Small intestine (tissue), 7 donors: ENCODE data around the gene A3GALT2. TPM values are rescaled to one million over a fixed set of nuclear protein-coding genes. Genes with fewer than 3 reads are reported as not detected.

Experiments used
- DNase-seq, 2 donors: peaks; one replicate each; pipeline versions ENCODE4 v3.0.0 to v3.0.0-alpha.2; 2013
- FAIRE-seq: peaks from 2 replicates; lab custom pipeline; 2012; peaks lifted over from hg19 to GRCh38; lab: Jason Lieb, UNC
- H3K27ac ChIP-seq, 3 donors: one replicate each; pipeline ENCODE4 v1.5.1; 2013; ENCODE audit warnings: low read length in 2 of 3, mild to moderate bottlenecking in 2 of 3, control low read depth in 1 of 3, inconsistent platforms in 1 of 3, low read depth in 1 of 3, moderate library complexity in 1 of 3
- H3K27me3 ChIP-seq, 3 donors: one replicate each; pipeline ENCODE4 v1.6.1; 2013; ENCODE audit warnings: low read length in 3 of 3, inconsistent platforms in 1 of 3; ENCODE audit not compliant: control insufficient read depth in 3 of 3, insufficient read depth in 3 of 3
- H3K36me3 ChIP-seq, 3 donors: one replicate each; pipeline ENCODE4 v1.6.1; 2013; ENCODE audit warnings: low read length in 3 of 3, inconsistent platforms in 1 of 3, low read depth in 1 of 3, mild to moderate bottlenecking in 1 of 3, moderate library complexity in 1 of 3; ENCODE audit not compliant: control insufficient read depth in 3 of 3, insufficient read depth in 2 of 3
- H3K4me1 ChIP-seq, 3 donors: one replicate each; pipeline ENCODE4 v1.6.1; 2013; ENCODE audit warnings: low read length in 2 of 3, inconsistent platforms in 1 of 3, low read depth in 1 of 3, mild to moderate bottlenecking in 1 of 3, moderate library complexity in 1 of 3; ENCODE audit not compliant: control insufficient read depth in 3 of 3, insufficient read depth in 2 of 3
- H3K4me3 ChIP-seq, 3 donors: one replicate each; pipeline ENCODE4 v1.5.1; 2013; ENCODE audit warnings: low read length in 3 of 3, control low read depth in 1 of 3, inconsistent platforms in 1 of 3, low read depth in 1 of 3, mild to moderate bottlenecking in 1 of 3, moderate library complexity in 1 of 3
- H3K9me3 ChIP-seq, 2 donors: one replicate each; pipeline ENCODE4 v1.6.1; 2013; ENCODE audit warnings: low read depth in 1 of 2, low read length in 1 of 2; ENCODE audit not compliant: control insufficient read depth in 2 of 2, insufficient read depth in 1 of 2
- WGBS, 3 donors: extraction: QIAGEN DNeasy Blood & Tissue Kit; methylation state at CpG; one replicate each; pipeline ENCODE4 v1.1.7; 2013; 5-methylcytosine and 5-hydroxymethylcytosine counted together
- polyA plus RNA-seq, 4 donors: library from polyadenylated mRNA; stranded (reverse) in 3 of 4; unstranded in 1 of 4; fragments of 200-250 nt in 3 of 4; fragments of 120-200 nt in 1 of 4; gene quantifications; one replicate each; pipeline versions ENCODE4 v1.2.1 to v1.2.3, GENCODE V29; 2013
- donor health status: healthy with polysubstance abuse.
- donor health status: control.
- donor health status: control.
- donor health status: Bipolar disorder and iron deficiency.
- donor health status: healthy.

Gene A3GALT2
- polyA plus RNA-seq, 4 donors = 0.04 TPM; not detected in 3

- H3K9me3 ChIP-seq = no peaks in the 10 kb centered on the region
- H3K36me3 ChIP-seq = peaks cover 38 to 90% (median 56%) of the 10 kb centered on the region in 3 donors
- 53 to 58% (median 58%) methylated on average over 9 of the region's 9 CpGs for WGBS, 3 donors
- H3K4me1 ChIP-seq = peaks cover 0 to 13% (median 0%) of the 10 kb centered on the region in 3 donors
- FAIRE-seq (no peak), DNase-seq (peak; percentile 24 to 61)
- peak overlapping the region in 1 of 3 donors; percentile 59 for H3K27ac ChIP-seq
- H3K4me3 ChIP-seq = no peak overlapping the region
- no peaks in the 10 kb centered on the region for H3K27me3 ChIP-seq
Measured at GRCh38 chr1:33327587-33328325, 6.9 kb upstream of the A3GALT2 start.

GRCh38 chr1:33326785-33327184 lies 5.9 kb upstream of the A3GALT2 start:
- Histone ChIP-seq H3K4me1 (peaks cover 0 to 13% (median 0%) of the 10 kb centered on the region in 3 donors), H3K27ac (peak overlapping the region in 1 of 3 donors; percentile 43), H3K4me3 (no peak overlapping the region), H3K36me3 (peaks cover 38 to 87% (median 51%) of the 10 kb centered on the region in 3 donors), H3K27me3 (no peaks in the 10 kb centered on the region), H3K9me3 (no peaks in the 10 kb centered on the region)
- FAIRE-seq (no peak), DNase-seq (no peak)
- WGBS, 3 donors = 86 to 91% (median 89%) methylated on average over 9 of the region's 9 CpGs

GRCh38 chr1:33324677-33325575 lies 4.0 kb upstream of the A3GALT2 start:
- H3K4me3 ChIP-seq = no peak overlapping the region
- no peak for FAIRE-seq
- H3K9me3 ChIP-seq = no peaks in the 10 kb centered on the region
- WGBS, 3 donors = 86 to 94% (median 87%) methylated on average over 22 of the region's 22 CpGs
- H3K4me1 ChIP-seq = peaks cover 0 to 1% (median 0%) of the 10 kb centered on the region in 3 donors
- H3K27ac ChIP-seq = no peak overlapping the region
- no peaks in the 10 kb centered on the region for H3K27me3 ChIP-seq
- no peak for DNase-seq
- H3K36me3 ChIP-seq = peaks cover 24 to 71% (median 34%) of the 10 kb centered on the region in 3 donors

- Histone ChIP-seq H3K36me3 (peaks cover 20 to 63% (median 28%) of the 10 kb centered on the region in 3 donors), H3K4me3 (no peak overlapping the region), H3K27me3 (no peaks in the 10 kb centered on the region), H3K9me3 (no peaks in the 10 kb centered on the region), H3K4me1 (no peaks in the 10 kb centered on the region), H3K27ac (no peak overlapping the region)
- no peak for DNase-seq
- 84 to 91% (median 84%) methylated on average over 14 of the region's 14 CpGs for whole genome bisulfite sequencing, 3 donors
- FAIRE-seq = no peak
Measured at GRCh38 chr1:33323663-33324477, 3.0 kb upstream of the A3GALT2 start.

GRCh38 chr1:33322870-33323585 lies 2.1 kb upstream of the A3GALT2 start:
- no peaks in the 10 kb centered on the region for H3K27me3 ChIP-seq
- no peak overlapping the region for H3K4me3 ChIP-seq
- H3K4me1 ChIP-seq = no peaks in the 10 kb centered on the region
- no peak overlapping the region for H3K27ac ChIP-seq
- 81 to 88% (median 86%) methylated on average over 10 of the region's 10 CpGs for WGBS, 3 donors
- DNase-seq (no peak), FAIRE-seq (no peak)
- peaks cover 20 to 56% (median 25%) of the 10 kb centered on the region in 3 donors for H3K36me3 ChIP-seq
- no peaks in the 10 kb centered on the region for H3K9me3 ChIP-seq

- 88 to 94% (median 88%) methylated on average over 6 of the region's 6 CpGs for WGBS, 3 donors
- no peak for FAIRE-seq
- Histone ChIP-seq H3K27ac (no peak overlapping the region), H3K36me3 (peaks cover 15 to 47% (median 22%) of the 10 kb centered on the region in 3 donors), H3K4me1 (no peaks in the 10 kb centered on the region), H3K27me3 (no peaks in the 10 kb centered on the region), H3K9me3 (no peaks in the 10 kb centered on the region), H3K4me3 (no peak overlapping the region)
- no peak for DNase-seq
Measured at GRCh38 chr1:33322109-33322508, 1.2 kb upstream of the A3GALT2 start.

- H3K4me1 ChIP-seq = no peaks in the 10 kb centered on the region
- no peak for DNase-seq
- FAIRE-seq = no peak
- peaks cover 8 to 38% (median 20%) of the 10 kb centered on the region in 3 donors for H3K36me3 ChIP-seq
- no peak overlapping the region for H3K27ac ChIP-seq
- H3K9me3 ChIP-seq = no peaks in the 10 kb centered on the region
- WGBS, 3 donors = 44 to 79% (median 77%) methylated on average over 5 of the region's 5 CpGs
- no peaks in the 10 kb centered on the region for H3K27me3 ChIP-seq
- no peak overlapping the region for H3K4me3 ChIP-seq
Measured at GRCh38 chr1:33321178-33321577, 280 bp upstream of the A3GALT2 start.
